PC-3 (cell line): Measurements from ENCODE around the gene GLG1. TPM values are rescaled to one million over a fixed set of nuclear protein-coding genes. Genes with fewer than 3 reads are reported as not detected.

Experiments used
- ATAC-seq: fragments of 200-7000 bp; cut with Tn5 transposase; 2 replicates; pipeline ENCODE4 v1.9.1; 2020; ENCODE audit warnings: mild to moderate bottlenecking, moderate library complexity
- BruUV-seq: library from RNA; stranded (reverse); fragments of 400-500 nt; replicated peaks from 2 replicates; lab custom pipeline; 2021; lab: Mats Ljungman, UMichigan
- CTCF ChIA-PET: fragments of 300-600 bp; sonication (Branson Sonifier 250); formaldehyde crosslinking; loops from one replicate; lab custom pipeline; 2022; ENCODE audit warnings: antibody characterized with exemption; lab: Charles Lee
- POLR2A ChIA-PET: fragments of 300-600 bp; sonication (Branson Sonifier 250); formaldehyde crosslinking; loops from one replicate; lab custom pipeline; 2022; ENCODE audit warnings: antibody characterized with exemption; ENCODE audit not compliant: unreplicated experiment; lab: Charles Lee
- DNase-seq: peaks from one replicate; pipeline ENCODE4 v3.0.0-alpha.2; 2015
- H2AFZ ChIP-seq: fragments of 300-600 bp; sonication (generic); 2 replicates; pipeline ENCODE4 v1.6.0; 2016; ENCODE audit warnings: antibody characterized with exemption, low read length
- H3F3A ChIP-seq: fragments of 300-600 bp; sonication (generic); one replicate; pipeline ENCODE4 v1.6.0; 2017; ENCODE audit warnings: antibody characterized with exemption, low read length, control low read depth, mild to moderate bottlenecking; ENCODE audit not compliant: unreplicated experiment
- H3K27ac ChIP-seq: fragments of 300-600 bp; sonication (generic); 2 replicates; pipeline ENCODE4 v1.5.1; 2016; ENCODE audit warnings: mild to moderate bottlenecking, low read length
- H3K27me3 ChIP-seq: fragments of 300-600 bp; sonication (generic); 2 replicates; pipeline ENCODE4 v1.6.1; 2016; ENCODE audit warnings: low read length, mixed read lengths
- H3K36me3 ChIP-seq: fragments of 300-600 bp; sonication (generic); 2 replicates; pipeline ENCODE4 v1.6.1; 2016; ENCODE audit warnings: low read depth, mixed run types, low read length, mixed read lengths
- H3K4me1 ChIP-seq: fragments of 300-600 bp; sonication (generic); 2 replicates; pipeline ENCODE4 v1.5.1; 2016; ENCODE audit warnings: low read length; ENCODE audit not compliant: insufficient read depth
- H3K4me2 ChIP-seq: fragments of 300-600 bp; sonication (generic); 2 replicates; pipeline ENCODE4 v1.6.0; 2016; ENCODE audit warnings: low read length
- H3K4me3 ChIP-seq: fragments of 300-600 bp; sonication (generic); 2 replicates; pipeline ENCODE4 v1.5.1; 2016; ENCODE audit warnings: mild to moderate bottlenecking, low read length, mixed read lengths
- H3K79me2 ChIP-seq: fragments of 300-600 bp; sonication (generic); 2 replicates; pipeline ENCODE4 v1.6.1; 2017; ENCODE audit warnings: low read length, mixed read lengths
- H3K9ac ChIP-seq: fragments of 300-600 bp; sonication (generic); 2 replicates; pipeline ENCODE4 v1.6.0; 2016; ENCODE audit warnings: mild to moderate bottlenecking, low read length
- H3K9me2 ChIP-seq: fragments of 300-600 bp; sonication (generic); replicated peaks from 2 replicates; pipeline ENCODE4 v1.6.1; 2016; ENCODE audit warnings: mixed run types, low read length, mixed read lengths
- H3K9me3 ChIP-seq: fragments of 300-600 bp; sonication (generic); 2 replicates; pipeline ENCODE4 v1.6.1; 2016; ENCODE audit warnings: low read length, mixed read lengths
- H4K20me1 ChIP-seq: fragments of 300-600 bp; sonication (generic); 2 replicates; pipeline ENCODE4 v1.6.1; 2016; ENCODE audit warnings: low read length, mixed read lengths
- EZH2 ChIP-seq: fragments of 300-600 bp; sonication (generic); IDR thresholded peaks from one replicate; pipeline ENCODE4 v1.6.1; 2017; ENCODE audit warnings: antibody characterized with exemption, mild to moderate bottlenecking, low read length; ENCODE audit not compliant: unreplicated experiment
- EZH2phosphoT487 ChIP-seq: fragments of 300-600 bp; sonication (generic); IDR thresholded peaks from 2 replicates; pipeline ENCODE4 v1.6.1; 2018; ENCODE audit warnings: mild to moderate bottlenecking, antibody characterized with exemption, low read length, borderline replicate concordance
- intact Hi-C: fragments of 100-400 bp; cut with micrococcal nuclease; formaldehyde crosslinking; loops from 2 replicates; pipeline ENCODE4 v1.9.0; 2023
- total RNA-seq: library from RNA; depleted of rRNA; stranded (reverse); fragments of >200 nt; gene quantifications from 2 replicates; pipeline ENCODE4 v1.2.3, GENCODE V29; 2014
- TF ChIP-seq, protein P1 (sequence below): fragments of 300-600 bp; sonication (generic); conservative IDR thresholded peaks from 2 replicates; pipeline ENCODE4 v1.5.1; 2017; ENCODE audit warnings: antibody characterized with exemption, low read depth, mild to moderate bottlenecking, low read length

Gene GLG1
- total RNA-seq, 1 experiment from 2014 or later, result 63.5 TPM

DNA sequence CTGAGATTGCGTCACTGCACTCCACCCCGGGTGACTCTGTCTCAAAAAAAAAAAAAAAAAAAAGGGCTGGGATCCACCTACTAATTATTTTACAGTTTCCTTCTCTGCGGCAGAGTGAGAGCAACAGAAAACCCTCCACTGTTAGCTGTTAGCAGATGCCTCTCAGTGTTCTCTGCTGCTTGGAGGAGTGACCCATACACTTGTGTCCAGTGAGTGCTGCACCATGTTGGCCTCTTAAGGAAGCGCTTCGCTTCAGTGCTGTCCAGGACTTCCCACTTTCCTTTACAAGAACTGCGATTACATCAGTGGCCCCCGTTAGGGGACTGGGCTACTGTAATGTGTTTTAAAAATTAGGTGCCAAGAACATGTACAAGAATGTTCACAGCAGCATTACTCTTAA is 167.2 kb downstream of the GLG1 start:
- no peak for ATAC-seq
- POLR2A ChIA-PET, result no interaction called here

DNA sequence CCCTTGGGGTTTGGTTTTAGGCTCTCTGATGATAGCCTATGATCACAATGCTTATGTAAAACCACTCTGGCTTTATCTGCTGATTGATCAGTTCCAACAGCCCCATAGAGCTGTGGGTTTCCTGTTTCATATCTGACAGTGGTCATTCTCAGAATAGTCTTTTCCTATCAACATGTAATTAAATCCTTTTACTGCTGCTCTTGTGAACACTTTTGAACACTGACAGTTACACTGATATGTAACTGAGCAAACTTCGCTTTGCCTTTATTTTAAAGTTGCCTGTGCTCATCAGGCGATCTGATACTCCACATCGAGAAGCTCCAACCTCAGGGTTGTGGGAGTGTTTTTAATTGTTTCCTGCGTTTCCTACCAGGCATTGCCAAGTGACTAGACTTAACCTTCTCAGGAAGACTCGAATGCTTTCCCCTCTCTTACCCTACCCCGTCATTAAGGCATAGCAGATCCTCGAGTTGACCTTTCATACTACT is 168.4 kb downstream of the GLG1 start:
- CTCF ChIA-PET, result no interaction called here
- DNase-seq, result no peak
- no peak overlapping the region for H2AFZ ChIP-seq
- no peak for TF ChIP-seq EZH2
- TF ChIP-seq, protein P1, sequence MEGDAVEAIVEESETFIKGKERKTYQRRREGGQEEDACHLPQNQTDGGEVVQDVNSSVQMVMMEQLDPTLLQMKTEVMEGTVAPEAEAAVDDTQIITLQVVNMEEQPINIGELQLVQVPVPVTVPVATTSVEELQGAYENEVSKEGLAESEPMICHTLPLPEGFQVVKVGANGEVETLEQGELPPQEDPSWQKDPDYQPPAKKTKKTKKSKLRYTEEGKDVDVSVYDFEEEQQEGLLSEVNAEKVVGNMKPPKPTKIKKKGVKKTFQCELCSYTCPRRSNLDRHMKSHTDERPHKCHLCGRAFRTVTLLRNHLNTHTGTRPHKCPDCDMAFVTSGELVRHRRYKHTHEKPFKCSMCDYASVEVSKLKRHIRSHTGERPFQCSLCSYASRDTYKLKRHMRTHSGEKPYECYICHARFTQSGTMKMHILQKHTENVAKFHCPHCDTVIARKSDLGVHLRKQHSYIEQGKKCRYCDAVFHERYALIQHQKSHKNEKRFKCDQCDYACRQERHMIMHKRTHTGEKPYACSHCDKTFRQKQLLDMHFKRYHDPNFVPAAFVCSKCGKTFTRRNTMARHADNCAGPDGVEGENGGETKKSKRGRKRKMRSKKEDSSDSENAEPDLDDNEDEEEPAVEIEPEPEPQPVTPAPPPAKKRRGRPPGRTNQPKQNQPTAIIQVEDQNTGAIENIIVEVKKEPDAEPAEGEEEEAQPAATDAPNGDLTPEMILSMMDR, result no peak
- TF ChIP-seq EZH2phosphoT487, result no peak
- H3K9ac ChIP-seq, result no peak overlapping the region
- POLR2A ChIA-PET, result no interaction called here
- no peaks in the 10 kb centered on the region for H3K36me3 ChIP-seq
- no peaks in the 10 kb centered on the region for H3K27me3 ChIP-seq
- H3K79me2 ChIP-seq, result no peaks in the 10 kb centered on the region
- H3K9me3 ChIP-seq, result no peaks in the 10 kb centered on the region
- no peaks in the 10 kb centered on the region for H3K4me1 ChIP-seq
- H3K9me2 ChIP-seq, result no peaks in the 10 kb centered on the region
- BruUV-seq, result no TSS peak
- H3K27ac ChIP-seq, result no peak overlapping the region
- no peak overlapping the region for H3K4me3 ChIP-seq
- ATAC-seq, result no peak
- intact Hi-C loops, result no loop called here
- no peaks in the 10 kb centered on the region for H3F3A ChIP-seq
- no peaks in the 10 kb centered on the region for H4K20me1 ChIP-seq
- H3K4me2 ChIP-seq, result no peak overlapping the region

More for the DNA sequence above, 167.2 kb downstream of the GLG1 start:
- Histone ChIP-seq H4K20me1 (no peaks in the 10 kb centered on the region), H3F3A (no peaks in the 10 kb centered on the region), H2AFZ (no peak overlapping the region), H3K79me2 (no peaks in the 10 kb centered on the region), H3K4me3 (no peak overlapping the region), H3K9ac (no peak overlapping the region), H3K9me2 (no peaks in the 10 kb centered on the region), H3K27ac (no peak overlapping the region), H3K27me3 (no peaks in the 10 kb centered on the region), H3K4me2 (no peak overlapping the region), H3K4me1 (no peaks in the 10 kb centered on the region), H3K36me3 (no peaks in the 10 kb centered on the region), H3K9me3 (no peaks in the 10 kb centered on the region)
- CTCF ChIA-PET, result no interaction called here
- intact Hi-C loops, result loop anchor here (10.0 kb wide), 1 partner anchor 185 kb away; no protein-coding TSS in a partner anchor
- no TSS peak for BruUV-seq
- no peak for TF ChIP-seq EZH2
- TF ChIP-seq EZH2phosphoT487, result no peak
- TF ChIP-seq, protein P1, result no peak
- no peak for DNase-seq

DNA sequence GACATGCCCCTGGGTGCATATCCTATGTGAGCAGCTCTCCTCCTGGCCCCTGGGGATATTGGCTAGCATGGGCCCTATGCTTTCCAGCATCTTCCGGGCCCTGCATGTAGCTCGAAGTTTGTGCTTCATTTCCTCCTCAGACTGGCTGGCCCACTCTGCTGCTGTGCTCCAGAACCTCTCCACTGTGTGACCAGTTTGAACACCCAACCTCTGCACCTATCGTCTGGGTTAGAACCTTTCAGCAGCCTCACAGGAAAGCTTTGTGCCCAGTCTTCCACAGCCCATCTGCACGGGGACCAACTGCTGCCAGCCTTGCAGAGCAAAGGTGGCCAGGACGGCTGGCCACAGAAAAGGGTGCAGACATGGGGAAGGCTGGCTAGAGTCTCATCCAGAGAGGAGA is 175.4 kb downstream of the GLG1 start:
- ChIA-PET CTCF (no interaction called here), POLR2A (no interaction called here)
- no peaks in the 10 kb centered on the region for H3K9me3 ChIP-seq
- BruUV-seq, result no TSS peak
- no peak overlapping the region for H3K4me2 ChIP-seq
- H3F3A ChIP-seq, result no peaks in the 10 kb centered on the region
- H3K79me2 ChIP-seq, result no peaks in the 10 kb centered on the region
- intact Hi-C loops, result no loop called here
- DNase-seq (peak; percentile 0), ATAC-seq (no peak)
- TF ChIP-seq, protein P1, result no peak
- TF ChIP-seq EZH2, result no peak
- TF ChIP-seq EZH2phosphoT487, result no peak
- H3K27ac ChIP-seq, result no peak overlapping the region
- no peak overlapping the region for H3K9ac ChIP-seq
- H2AFZ ChIP-seq, result no peak overlapping the region
- H3K4me3 ChIP-seq, result no peak overlapping the region
- H3K27me3 ChIP-seq, result no peaks in the 10 kb centered on the region
- no peaks in the 10 kb centered on the region for H3K36me3 ChIP-seq
- no peaks in the 10 kb centered on the region for H4K20me1 ChIP-seq
- H3K9me2 ChIP-seq, result no peaks in the 10 kb centered on the region
- no peaks in the 10 kb centered on the region for H3K4me1 ChIP-seq
